IPS-18c (cell line): Measurements from ENCODE around the gene PITRM1.
"Not testable (repeated sequence)": the region's sequence is repeated elsewhere in the genome, so short reads cannot be mapped to it uniquely, and the experiment has no call there.

Experiments used
- H3K4me3 ChIP-seq: 2 replicates; pipeline ENCODE4 v1.7.0; 2013; ENCODE audit warnings: low read depth, mild to moderate bottlenecking, low read length, moderate library complexity; ENCODE audit not compliant: insufficient read depth
- H3K9me3 ChIP-seq: one replicate; pipeline ENCODE4 v1.6.1; 2013; ENCODE audit warnings: mild to moderate bottlenecking, low read length, moderate library complexity; ENCODE audit not compliant: control insufficient read depth, insufficient read depth

The PITRM1 gene

DNA sequence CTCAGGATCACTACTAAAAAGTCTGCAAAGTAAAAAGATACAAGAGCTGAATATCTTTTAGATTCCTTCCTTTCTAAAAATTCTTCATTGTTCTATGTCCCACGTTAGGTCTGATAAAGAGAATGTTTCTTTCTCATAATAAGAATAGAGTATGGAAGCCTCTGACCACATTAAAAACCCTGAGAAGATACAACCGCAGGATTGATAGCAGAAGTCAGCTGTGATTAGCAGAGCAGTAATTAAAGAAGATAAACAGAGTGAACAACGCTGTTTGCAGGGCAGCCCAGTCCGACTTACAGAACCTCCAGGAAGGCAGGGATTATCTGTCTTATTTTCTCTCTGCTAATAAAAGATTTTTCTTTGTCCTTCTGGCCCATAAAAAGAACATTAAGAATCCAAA is 31.4 kb upstream of the PITRM1 start:
- no peak overlapping the region for H3K4me3 ChIP-seq
- H3K9me3 ChIP-seq: peaks cover 2% of the 10 kb centered on the region

DNA sequence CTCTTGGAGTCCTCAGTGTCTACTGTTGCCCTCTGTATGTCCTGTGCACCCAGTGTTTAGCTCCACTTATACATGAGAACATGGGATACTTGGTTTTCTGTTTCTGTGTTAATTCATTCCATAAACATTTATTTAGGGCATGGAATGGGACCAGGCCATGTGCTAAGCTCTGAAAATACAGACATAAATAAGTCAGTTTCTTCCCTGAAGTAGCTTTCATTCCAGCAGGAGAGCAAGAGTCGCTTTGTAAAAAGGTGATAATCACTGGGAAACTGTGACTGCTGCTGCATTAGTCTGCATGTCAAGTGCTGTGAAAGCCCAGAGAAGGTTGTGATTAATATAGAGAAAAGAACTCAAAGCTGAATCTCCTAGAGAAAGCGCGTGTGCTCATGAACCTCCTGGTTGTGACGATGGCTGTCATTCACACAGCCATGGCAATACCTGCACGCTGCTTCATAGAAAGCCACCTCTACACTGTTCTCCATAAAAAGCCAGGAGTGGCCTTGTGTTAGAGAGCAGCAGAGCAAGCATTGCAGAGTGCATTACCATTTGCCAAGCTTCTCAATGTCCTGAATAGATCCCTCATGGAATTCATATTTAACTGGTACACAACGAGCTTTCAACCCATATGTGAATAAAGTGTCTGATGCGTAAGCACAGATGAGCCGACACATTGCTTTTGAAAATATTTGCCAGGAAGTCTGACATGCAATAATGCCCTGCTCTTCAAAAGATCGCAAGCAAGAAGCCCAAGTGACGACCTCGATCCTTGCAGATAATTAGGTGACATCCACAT is 30.6 kb upstream of the PITRM1 start:
- no peak overlapping the region for H3K4me3 ChIP-seq
- H3K9me3 ChIP-seq: no peaks in the 10 kb centered on the region

DNA sequence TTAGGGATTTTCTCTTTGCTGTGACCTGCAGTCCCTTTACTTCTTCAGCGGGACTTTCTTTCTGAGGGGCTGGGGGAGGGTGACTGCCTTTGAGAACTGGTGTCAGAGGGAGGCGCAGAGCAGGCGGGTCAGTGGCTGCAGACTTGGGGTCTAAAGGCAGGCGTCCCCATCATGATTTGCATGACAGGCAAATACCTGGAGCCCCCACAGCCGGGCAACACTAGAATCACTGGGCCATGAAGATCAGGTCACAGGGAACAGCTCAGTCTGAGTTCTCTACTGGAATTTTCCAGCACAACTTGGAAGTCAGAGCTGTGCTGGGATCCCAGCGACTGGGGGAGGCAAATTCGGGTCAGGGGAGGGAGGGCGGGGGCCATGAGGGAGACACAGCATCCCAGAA is 29.2 kb upstream of the PITRM1 start:
- Histone ChIP-seq H3K9me3 (no peaks in the 10 kb centered on the region), H3K4me3 (no peak overlapping the region)

DNA sequence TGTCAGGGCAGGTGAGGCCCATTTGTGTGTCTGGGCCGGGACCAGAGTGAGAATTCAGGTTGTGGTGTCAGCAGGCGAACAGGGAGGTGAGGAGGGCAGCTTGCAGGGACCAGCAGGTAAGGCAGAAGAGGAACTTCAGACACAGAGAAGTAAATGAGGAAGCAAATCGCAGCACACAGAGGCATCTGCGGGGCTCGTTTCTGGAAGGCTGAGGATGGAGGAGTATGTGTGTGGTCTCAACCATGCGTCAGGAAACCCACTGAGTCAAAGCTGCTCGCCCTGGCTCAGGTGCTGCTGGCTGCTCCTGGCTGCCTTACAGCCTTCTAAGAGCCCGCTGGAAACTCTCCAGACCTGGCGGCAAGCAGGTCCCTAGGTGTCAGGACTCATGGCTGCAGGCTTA is 26.9 kb upstream of the PITRM1 start:
- H3K4me3 ChIP-seq: no peak overlapping the region
- H3K9me3 ChIP-seq: no peaks in the 10 kb centered on the region

DNA sequence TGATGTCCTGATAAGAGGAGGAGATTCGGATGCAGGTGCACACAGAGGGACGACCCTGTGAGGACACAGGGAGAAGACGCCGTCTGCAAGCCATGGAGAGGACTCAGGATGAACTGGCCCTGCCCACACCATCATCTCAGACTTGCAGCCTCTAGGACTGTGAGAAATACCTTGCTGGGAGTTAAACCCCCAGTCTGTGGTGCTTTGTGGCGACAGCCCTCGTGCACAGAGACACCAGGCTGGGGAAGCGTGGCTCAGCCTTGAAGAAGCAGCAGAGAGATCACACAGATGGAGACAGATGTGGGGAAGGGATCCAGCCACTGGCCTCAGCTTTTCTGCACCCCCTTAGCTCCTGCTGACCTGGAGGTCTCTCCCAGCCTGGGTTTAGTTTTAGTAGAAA is 26.3 kb upstream of the PITRM1 start:
- no peaks in the 10 kb centered on the region for H3K9me3 ChIP-seq

DNA sequence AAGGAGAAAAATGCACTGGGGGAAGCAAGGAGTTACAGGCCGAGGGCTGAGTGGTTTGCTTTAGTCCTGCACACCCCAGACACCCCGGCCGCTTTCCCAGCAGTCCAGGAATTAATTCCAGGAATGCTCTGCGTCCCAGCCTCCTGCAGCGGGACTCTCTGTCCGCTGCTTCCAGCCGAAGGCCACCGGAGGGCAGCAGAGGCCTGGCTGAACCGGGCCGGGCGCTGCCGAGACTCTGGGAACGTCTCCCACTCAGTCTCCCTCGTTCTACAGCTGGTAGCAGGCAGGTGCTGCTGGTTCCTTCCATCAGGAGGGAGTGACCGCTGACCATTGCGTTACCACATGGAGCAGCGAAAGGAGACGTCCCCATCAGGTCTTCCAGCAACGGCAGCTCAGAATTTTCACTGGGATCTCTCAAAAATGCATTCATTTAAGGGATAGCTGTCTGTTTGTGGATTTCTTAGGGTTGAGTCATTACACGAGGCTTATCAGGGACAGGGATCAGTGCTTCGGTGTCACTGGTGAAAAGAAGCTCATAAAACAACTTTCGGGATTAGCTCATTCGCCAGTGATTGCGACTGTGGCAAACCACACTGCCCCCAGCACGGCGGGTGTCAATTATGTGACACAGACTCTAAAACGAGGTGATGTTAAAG is 24.9 kb upstream of the PITRM1 start:
- Histone ChIP-seq H3K9me3 (no peaks in the 10 kb centered on the region), H3K4me3 (no peak overlapping the region)

More for the DNA sequence above, 26.3 kb upstream of the PITRM1 start:
- H3K4me3 ChIP-seq: no peak overlapping the region

DNA sequence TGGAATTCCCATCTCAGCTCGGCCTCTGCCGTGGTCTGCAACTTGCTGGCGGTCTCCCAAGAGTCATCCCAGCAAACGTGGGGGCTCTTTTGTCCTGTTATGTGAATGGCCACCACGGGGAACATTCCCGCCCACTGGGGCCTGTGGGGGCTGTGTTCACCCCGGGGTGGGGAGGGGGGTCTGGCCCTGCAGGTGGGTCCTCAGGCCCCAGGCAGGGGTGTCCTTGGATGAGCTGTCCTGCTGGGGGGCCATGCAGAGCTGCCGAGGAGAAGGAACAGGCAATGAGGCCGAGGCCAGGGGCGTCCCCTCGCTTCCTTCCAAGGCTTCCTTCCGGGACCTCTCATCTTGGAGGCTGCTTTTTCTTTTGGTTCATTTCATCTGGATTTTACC is 24.4 kb upstream of the PITRM1 start:
- Histone ChIP-seq H3K9me3 (no peaks in the 10 kb centered on the region), H3K4me3 (no peak overlapping the region)

DNA sequence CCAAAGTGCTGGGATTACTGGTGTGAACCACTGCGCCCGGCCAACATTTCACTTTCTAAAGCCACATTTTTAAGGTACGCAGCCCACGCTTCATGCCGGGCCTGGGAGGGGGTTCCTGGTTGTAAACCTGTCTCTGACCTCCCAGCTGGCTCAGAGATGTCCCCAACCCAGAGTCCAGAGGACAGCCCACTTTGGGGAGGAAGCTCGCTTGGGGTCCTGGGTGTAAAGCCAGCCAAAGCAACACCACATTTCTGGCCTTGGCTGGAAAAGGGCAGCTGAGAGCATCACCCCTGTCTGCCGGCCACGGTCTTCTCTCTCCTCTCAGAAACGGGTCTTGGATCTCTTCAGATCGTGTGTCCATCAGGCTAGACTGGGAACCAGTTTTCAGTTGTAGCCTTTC is 23.9 kb upstream of the PITRM1 start:
- Histone ChIP-seq H3K9me3 (no peaks in the 10 kb centered on the region), H3K4me3 (no peak overlapping the region)

DNA sequence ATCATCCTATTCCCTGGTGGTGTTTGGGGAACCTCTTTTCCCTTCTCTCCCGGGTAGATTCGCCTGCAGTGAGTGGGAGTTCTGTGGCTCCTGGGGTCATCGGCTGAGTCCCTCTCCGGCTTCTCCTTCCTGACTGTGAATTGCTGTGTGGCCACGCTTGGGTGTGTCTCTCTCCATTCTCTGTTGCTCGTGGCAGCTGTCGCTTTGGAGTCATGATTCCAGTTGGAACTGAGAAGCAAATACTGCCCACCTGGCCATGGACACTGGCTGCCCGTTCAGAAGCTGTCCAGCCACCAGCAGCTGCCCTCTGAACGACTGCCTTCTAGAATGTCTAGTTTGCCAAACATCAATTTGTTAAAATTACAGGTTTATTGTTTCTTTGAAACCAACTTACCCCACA is 23.1 kb upstream of the PITRM1 start:
- no peaks in the 10 kb centered on the region for H3K9me3 ChIP-seq
- no peak overlapping the region for H3K4me3 ChIP-seq

DNA sequence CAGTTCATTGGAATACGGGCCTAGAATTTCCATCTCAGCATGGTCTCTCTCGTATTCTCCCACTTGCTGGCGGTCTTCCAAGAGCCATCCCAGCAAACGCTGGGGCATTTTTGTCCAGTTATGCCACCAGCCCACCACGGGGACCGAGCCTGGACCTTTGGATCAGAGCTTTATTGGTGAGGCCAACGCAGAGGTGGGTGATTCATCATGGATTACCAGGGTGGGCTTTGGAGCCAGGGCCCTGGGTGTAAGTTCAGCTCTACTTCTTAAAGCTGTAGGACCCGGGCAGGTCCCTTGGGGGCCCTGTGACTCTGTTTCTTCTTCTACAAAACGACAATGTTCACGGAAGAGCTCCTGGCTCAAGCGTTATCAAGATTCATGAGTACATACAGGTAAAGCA is 22.7 kb upstream of the PITRM1 start:
- H3K4me3 ChIP-seq: no peak overlapping the region
- H3K9me3 ChIP-seq: no peaks in the 10 kb centered on the region

DNA sequence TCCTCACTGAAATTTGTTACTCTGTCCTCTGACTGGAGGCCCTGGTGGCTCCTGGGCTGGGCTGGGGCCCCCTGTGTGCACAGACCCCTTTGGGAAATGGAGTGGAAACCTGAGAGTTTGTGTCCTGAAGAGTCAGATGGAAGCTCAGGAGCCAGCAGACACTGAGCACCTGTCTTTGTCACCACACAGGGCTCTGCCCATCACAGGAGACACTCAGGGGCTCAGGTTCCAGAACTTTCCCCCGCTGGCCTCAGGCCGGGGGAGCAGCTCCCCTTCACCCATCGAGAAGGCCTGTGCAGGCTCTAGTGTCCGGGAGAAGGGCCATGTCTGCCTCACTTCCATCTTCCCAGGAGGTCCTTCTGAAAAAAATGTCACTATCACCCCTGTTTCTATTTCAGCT is 22.3 kb upstream of the PITRM1 start:
- Histone ChIP-seq H3K9me3 (no peaks in the 10 kb centered on the region), H3K4me3 (no peak overlapping the region)

DNA sequence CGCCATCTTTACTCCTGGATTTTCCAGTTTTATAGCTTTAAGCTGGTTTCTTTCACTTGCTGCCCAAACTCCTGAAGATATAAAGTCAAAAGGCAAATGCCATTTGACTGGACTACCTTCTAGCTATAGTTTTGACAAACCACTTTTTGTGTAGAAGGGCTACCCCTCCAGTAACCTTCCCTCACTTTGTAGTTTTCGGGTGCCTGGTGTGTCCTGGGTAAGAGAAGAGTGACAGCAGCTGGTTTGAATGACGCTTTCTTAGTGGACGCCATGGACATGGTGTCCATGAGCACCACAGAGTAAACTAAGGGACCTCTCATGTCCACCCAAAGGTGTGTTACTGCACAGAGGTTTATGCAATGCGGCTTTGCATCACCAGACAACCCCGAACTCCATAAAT is 21.2 kb upstream of the PITRM1 start:
- Histone ChIP-seq H3K9me3 (no peaks in the 10 kb centered on the region), H3K4me3 (no peak overlapping the region)

DNA sequence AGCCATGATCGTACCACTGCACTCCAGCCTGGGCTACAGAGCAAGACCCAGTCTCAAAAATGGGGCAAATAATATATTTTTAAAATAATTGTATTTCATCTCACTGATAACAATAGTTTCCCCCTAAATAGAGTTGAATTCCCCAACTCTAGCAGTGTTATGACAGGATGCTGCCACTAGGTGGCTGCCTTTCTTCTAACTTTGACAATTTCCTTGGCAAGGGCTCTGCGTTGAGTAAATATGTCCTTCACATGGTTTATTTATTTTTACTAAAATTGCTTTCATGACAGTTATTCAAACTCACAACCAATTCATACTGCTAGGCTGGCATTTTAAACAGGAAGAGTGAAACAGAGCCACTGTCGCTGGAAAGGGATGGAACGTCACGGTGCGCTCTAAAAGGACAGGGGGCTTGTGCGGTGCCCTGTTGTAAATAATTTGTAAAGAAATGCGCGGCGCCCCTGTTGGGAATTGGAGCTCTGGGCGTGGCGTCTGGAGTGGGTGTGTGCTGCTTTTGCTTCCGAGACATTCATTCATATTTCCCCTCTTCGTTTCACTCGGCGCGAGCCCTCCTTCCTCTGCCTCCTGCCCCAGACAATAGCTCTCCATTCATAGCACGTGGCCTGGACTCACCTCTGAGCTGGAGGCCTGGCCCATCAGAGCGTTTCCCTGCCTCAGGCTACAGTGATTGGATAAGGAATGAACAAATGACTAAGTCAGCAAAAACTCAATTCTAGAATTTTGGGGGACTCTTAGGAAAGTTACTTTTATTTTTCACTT is 20.5 kb upstream of the PITRM1 start:
- Histone ChIP-seq H3K9me3 (no peaks in the 10 kb centered on the region), H3K4me3 (no peak overlapping the region)

DNA sequence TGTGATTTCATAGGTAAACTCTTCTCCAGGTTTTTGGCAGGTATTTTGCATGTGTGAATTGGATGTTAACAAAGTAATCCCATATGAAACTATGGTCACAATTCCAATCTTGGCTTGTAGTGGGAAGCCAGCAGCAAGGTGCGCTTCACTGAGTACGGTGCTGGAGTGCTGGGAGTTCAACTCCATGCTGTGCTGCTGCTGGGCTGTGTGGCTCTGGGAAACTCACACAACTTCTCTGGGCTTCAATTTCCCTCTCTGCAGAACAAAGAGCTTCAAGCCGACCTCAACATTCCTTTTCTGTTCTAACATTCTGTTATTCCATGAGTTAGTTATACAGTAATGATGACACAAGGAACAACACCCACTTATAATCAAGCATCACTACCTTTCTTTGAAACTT is 18.2 kb upstream of the PITRM1 start:
- H3K9me3 ChIP-seq: no peaks in the 10 kb centered on the region
- no peak overlapping the region for H3K4me3 ChIP-seq

DNA sequence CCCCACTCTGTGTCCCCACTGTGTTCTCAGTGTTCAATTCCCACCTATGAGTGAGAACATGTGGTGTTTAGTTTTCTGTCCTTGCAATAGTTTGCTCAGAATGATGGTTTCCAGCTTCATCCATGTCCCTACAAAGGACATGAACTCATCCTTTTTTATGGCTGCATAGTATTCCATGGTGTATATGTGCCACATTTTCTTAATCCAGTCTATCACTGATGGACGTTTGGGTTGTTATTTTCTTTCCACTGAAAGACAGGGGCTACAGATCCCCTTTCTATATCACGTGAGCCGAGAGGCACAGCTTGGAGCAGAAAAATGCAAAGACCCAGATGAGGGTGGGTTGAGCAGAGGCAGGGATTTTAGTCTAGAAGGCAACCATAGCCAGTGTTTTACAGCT is 14.6 kb upstream of the PITRM1 start:
- not testable (repeated sequence) for H3K4me3 ChIP-seq, H3K9me3 ChIP-seq

DNA sequence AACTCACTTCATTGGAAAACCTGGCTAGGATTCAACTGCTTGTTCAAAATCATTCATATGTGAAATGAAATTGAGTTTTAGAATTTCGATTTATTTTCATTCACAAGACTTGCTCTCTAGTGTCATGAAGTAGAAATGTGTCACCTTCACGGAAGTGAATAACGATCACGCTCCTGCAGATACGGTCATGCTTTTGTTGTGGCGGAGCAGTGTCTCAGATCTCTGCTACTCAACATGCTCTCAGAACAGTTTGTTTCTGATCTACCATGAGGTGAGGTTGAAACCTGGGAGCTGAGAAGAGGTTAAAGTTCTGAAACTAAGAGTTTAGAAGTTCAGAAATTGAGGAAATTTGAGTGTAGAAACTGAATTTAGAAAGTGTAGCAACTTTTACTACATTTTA is 13.8 kb upstream of the PITRM1 start:
- Histone ChIP-seq H3K9me3 (no peaks in the 10 kb centered on the region), H3K4me3 (no peak overlapping the region)

DNA sequence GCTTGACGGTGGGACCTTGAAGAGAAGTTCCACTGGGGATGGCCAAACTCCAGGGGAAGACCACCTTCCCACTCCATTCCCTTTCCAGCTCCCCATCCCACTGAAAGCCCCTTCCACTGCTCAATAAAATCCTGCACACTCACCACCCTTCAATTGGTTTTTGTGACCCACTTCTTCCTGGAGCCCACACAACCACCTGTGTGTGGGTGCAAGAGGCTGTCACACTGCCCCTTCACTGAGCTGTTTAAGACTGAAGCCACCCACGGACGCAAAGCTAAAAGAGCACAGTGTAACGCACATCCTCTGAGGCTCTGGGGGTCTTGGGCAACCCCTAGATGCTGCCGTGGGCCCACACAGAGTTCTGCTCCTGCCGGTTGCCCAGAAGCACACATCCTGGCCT is 12.8 kb upstream of the PITRM1 start:
- no peaks in the 10 kb centered on the region for H3K9me3 ChIP-seq

DNA sequence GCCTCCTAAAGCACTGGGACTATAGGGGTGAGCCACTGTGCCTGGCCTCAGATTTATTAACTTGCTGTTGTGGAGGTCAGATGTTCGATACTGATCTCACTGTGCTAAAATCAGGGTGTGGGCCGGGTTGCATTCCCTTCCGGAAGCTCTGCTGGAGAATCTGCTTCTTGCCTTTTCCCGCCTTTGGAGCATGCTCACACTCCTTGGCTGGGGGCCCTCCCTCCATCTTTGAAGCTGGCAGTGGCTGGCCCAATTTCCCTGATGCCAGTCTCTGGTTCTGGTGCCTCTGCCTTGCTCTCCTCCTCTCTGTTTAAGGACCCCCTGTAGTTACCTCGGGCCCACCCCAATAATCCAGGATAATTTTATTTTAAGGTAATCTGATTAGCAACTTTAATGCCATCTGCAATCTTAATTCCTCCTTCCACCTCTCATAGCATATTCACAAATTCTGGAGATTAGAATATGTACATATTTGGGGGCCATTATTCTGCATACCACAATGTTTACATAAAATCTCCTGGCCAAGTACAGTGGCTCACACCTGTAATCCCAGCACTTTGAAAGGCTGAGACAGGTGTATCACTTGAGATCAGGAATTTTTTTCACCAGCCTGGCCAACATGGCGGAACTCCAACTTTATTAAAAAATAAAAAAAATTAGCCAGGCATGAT is 7.9 kb upstream of the PITRM1 start:
- Histone ChIP-seq H3K4me3 (no peak overlapping the region), H3K9me3 (no peaks in the 10 kb centered on the region)

More for the DNA sequence above, 12.8 kb upstream of the PITRM1 start:
- H3K4me3 ChIP-seq: no peak overlapping the region
